Rectal smooth muscle tissue (tissue), 1 donor: ENCODE data around the gene KAZN.

Experiments
- H3K27ac ChIP-seq: one replicate; pipeline ENCODE4 v1.7.0; 2013; ENCODE audit warnings: low read depth, low read length, inconsistent platforms
- H3K27me3 ChIP-seq: one replicate; pipeline ENCODE4 v1.7.0; 2013; ENCODE audit warnings: low read length; ENCODE audit not compliant: control insufficient read depth, insufficient read depth
- H3K36me3 ChIP-seq: one replicate; pipeline ENCODE4 v1.7.0; 2013; ENCODE audit warnings: low read length; ENCODE audit not compliant: control insufficient read depth, insufficient read depth
- H3K4me1 ChIP-seq: one replicate; pipeline ENCODE4 v1.7.0; 2013; ENCODE audit warnings: low read length; ENCODE audit not compliant: control insufficient read depth, insufficient read depth
- H3K4me3 ChIP-seq: one replicate; pipeline ENCODE4 v1.7.0; 2013; ENCODE audit warnings: low read length
- H3K9ac ChIP-seq: one replicate; pipeline ENCODE4 v1.7.0; 2013; ENCODE audit warnings: low read length

Gene KAZN

DNA sequence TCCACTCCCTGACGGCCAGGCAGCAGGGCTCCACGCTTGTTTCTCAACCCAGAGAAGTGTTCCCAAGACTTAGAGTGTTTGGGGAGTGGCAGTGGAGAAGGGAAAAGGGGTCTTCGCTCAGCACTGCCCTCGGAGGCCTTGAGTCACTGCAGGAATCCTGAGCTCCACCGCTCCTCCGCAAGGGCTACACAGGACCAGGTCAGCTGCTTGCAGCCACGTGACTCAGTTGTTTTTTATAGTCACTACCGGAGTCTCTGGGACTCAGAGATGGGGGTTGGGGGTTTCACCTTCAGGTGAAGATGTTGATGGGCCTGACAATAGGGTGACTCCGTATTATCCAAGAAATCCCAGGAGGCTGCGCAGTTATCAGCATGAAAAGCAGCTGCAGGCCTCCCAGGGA lies 478.9 kb downstream of the KAZN start:
- Histone ChIP-seq H3K9ac (no peak overlapping the region), H3K27ac (no peak overlapping the region), H3K4me1 (no peaks in the 10 kb centered on the region), H3K36me3 (no peaks in the 10 kb centered on the region), H3K27me3 (no peaks in the 10 kb centered on the region), H3K4me3 (no peak overlapping the region)

- no peak overlapping the region for H3K4me3 ChIP-seq
- no peaks in the 10 kb centered on the region for H3K4me1 ChIP-seq
- no peaks in the 10 kb centered on the region for H3K27me3 ChIP-seq
Measured at GRCh38 chr1:15080328-15081007, 482.0 kb downstream of the KAZN start.

DNA sequence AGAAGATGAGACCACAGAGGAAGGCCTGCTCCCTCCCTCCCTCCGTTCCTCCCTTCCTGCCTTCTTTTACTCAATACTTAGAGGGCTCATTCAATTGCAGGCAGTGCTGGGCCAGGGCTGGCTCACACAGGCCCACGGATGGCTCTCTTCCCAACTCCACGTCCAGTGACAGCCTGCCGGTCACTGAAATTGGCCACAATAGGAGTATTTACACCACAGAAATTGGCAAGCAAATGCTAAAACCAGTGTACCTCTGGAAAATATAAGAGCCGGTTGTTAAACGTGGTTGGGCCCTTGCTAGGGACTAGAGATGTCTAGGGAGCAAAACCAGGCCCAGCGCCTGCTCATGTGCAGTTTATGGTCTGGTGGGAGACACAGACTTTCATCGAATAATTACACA lies 482.6 kb downstream of the KAZN start:
- Histone ChIP-seq H3K4me1 (no peaks in the 10 kb centered on the region), H3K27me3 (no peaks in the 10 kb centered on the region), H3K4me3 (no peak overlapping the region), H3K36me3 (no peaks in the 10 kb centered on the region), H3K27ac (no peak overlapping the region), H3K9ac (no peak overlapping the region)

More at GRCh38 chr1:15080328-15081007, 482.0 kb downstream of the KAZN start:
- no peak overlapping the region for H3K9ac ChIP-seq
- no peak overlapping the region for H3K27ac ChIP-seq
- H3K36me3 ChIP-seq = no peaks in the 10 kb centered on the region

GRCh38 chr1:15083578-15083977 lies 485.1 kb downstream of the KAZN start:
- Histone ChIP-seq H3K36me3 (no peaks in the 10 kb centered on the region), H3K9ac (no peak overlapping the region), H3K27me3 (no peaks in the 10 kb centered on the region), H3K27ac (no peak overlapping the region), H3K4me3 (no peak overlapping the region), H3K4me1 (peaks cover 2% of the 10 kb centered on the region)

DNA sequence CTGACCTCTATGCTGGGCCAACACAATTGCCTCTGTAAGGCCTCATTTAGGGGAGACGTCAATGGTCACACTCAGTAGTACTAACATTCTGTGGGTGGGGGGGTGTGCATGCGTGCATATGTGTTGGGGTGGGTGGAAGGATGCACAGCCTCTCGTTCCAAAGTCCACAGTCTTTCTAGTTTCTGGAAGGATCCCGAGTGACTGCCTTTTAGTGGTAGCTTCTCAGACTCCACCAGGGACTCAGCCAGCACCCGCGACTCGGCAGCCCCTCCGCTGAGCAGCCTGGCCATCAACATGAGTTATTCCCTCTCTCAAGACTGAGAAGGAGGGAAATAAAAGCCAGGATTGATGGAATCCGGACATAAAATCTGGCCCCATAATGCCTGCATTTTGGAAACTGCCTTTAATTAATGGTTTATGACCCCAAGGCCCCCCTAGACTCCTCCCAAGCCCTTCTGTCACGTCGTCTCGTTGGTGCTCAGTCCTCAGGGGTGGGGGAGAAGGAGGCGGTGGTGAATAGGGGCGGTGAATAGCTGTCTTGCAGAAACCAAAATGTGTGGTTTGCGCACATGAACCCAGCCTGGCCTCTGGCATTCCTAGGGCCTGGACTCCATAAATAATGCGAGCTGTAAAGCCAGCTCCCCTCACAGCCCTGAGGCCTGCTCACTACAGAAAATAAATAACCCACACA lies 489.9 kb downstream of the KAZN start:
- H3K4me1 ChIP-seq = peaks cover 6% of the 10 kb centered on the region
- no peak overlapping the region for H3K4me3 ChIP-seq
- H3K9ac ChIP-seq = no peak overlapping the region
- H3K27me3 ChIP-seq = no peaks in the 10 kb centered on the region
- H3K27ac ChIP-seq = no peak overlapping the region
- no peaks in the 10 kb centered on the region for H3K36me3 ChIP-seq

GRCh38 chr1:15089258-15089992 lies 490.9 kb downstream of the KAZN start:
- H3K27ac ChIP-seq = no peak overlapping the region
- H3K4me1 ChIP-seq = peaks cover 6% of the 10 kb centered on the region
- H3K36me3 ChIP-seq = no peaks in the 10 kb centered on the region
- H3K9ac ChIP-seq = no peak overlapping the region
- H3K27me3 ChIP-seq = no peaks in the 10 kb centered on the region
- no peak overlapping the region for H3K4me3 ChIP-seq

GRCh38 chr1:15090373-15090772 lies 491.9 kb downstream of the KAZN start:
- no peak overlapping the region for H3K4me3 ChIP-seq
- no peaks in the 10 kb centered on the region for H3K27me3 ChIP-seq
- H3K9ac ChIP-seq = no peak overlapping the region
- peaks cover 6% of the 10 kb centered on the region for H3K4me1 ChIP-seq
- H3K27ac ChIP-seq = no peak overlapping the region
- H3K36me3 ChIP-seq = no peaks in the 10 kb centered on the region

- Histone ChIP-seq H3K27me3 (no peaks in the 10 kb centered on the region), H3K4me1 (no peaks in the 10 kb centered on the region), H3K27ac (no peak overlapping the region), H3K9ac (no peak overlapping the region), H3K4me3 (no peak overlapping the region), H3K36me3 (no peaks in the 10 kb centered on the region)
Measured at GRCh38 chr1:15094056-15094455, 495.6 kb downstream of the KAZN start.

DNA sequence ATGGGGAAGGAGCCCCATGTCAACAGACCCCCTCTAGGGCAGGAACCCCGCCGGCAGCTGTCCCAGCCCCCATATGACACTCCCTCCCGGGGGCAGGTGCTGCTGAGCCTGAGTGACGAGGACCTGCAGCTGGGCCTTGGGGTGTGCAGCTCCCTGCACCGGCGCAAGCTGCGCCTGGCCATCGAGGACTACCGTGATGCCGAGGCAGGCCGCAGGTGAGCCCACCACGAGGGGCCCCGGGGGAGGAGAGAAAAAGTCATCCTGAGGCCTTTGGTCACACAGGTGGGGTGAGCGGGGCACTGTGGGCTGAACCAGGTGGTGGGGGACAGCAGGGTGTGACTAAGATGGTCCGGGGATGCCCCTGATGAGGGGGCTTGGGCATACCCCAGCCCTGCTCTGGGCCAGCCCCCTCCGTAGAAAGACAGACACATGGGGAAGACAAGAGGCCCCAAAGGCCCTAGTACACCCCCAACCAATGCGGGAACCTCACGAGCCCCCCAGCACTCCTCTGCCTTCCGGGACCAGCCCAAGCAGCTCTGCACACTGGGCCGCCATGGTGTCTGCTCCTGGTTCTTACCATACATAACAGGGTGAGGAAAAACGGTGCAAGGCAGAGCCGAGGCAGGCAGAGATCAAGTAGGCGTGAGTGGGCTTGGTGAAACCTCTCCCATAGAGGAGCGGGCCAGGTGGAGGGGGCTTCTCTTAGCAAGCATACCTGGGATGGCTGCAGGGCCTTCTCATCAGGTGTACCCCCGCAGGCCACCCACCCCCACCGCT lies 496.4 kb downstream of the KAZN start:
- H3K4me1 ChIP-seq = no peaks in the 10 kb centered on the region
- H3K27ac ChIP-seq = no peak overlapping the region
- H3K9ac ChIP-seq = no peak overlapping the region
- no peaks in the 10 kb centered on the region for H3K27me3 ChIP-seq
- no peak overlapping the region for H3K4me3 ChIP-seq
- H3K36me3 ChIP-seq = no peaks in the 10 kb centered on the region

DNA sequence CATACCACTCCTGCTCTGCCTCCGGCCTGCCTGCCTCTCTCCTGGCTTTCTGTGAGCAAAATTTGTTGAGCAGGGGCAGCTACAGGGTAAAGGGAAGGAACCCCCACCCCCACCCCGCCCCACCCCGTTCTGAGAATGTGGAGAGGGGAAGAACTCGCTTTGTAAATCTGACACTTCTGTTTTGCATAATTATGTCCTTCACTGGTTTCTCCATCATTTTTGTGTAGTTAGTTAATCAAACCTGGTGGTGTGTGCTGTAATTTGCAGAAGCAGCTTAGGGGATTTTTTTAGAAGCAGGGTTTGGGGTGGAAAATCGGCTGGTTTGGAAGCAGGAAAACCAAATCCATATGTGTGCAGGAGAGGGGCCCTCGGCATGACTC lies 497.0 kb downstream of the KAZN start:
- Histone ChIP-seq H3K27ac (no peak overlapping the region), H3K36me3 (no peaks in the 10 kb centered on the region), H3K4me1 (no peaks in the 10 kb centered on the region), H3K4me3 (no peak overlapping the region), H3K9ac (no peak overlapping the region), H3K27me3 (peaks cover 2% of the 10 kb centered on the region)

GRCh38 chr1:15096293-15096692 lies 497.8 kb downstream of the KAZN start:
- Histone ChIP-seq H3K27me3 (peaks cover 5% of the 10 kb centered on the region), H3K27ac (no peak overlapping the region), H3K9ac (no peak overlapping the region), H3K36me3 (no peaks in the 10 kb centered on the region), H3K4me3 (no peak overlapping the region), H3K4me1 (no peaks in the 10 kb centered on the region)
